Keratinocyte (primary cell): ENCODE measurements around the gene TAP2. TPM values are rescaled to one million over a fixed set of nuclear protein-coding genes. Genes with fewer than 3 reads are reported as not detected.

ENCODE experiments used
- DNase-seq: peaks from one replicate; pipeline ENCODE4 v3.0.0-alpha.2; 2011; ENCODE audit warnings: low read depth, missing footprints, low spot score
- FAIRE-seq: peaks from 2 replicates; lab custom pipeline; 2011; peaks lifted over from hg19 to GRCh38; lab: Jason Lieb, UNC
- H2AFZ ChIP-seq: 2 replicates; pipeline ENCODE4 v1.6.0; 2012; ENCODE audit warnings: low read length, control low read depth, inconsistent platforms; ENCODE audit not compliant: control insufficient read depth
- H3K27ac ChIP-seq: 2 replicates; pipeline ENCODE4 v1.5.1; 2011; ENCODE audit warnings: low read length; ENCODE audit not compliant: control insufficient read depth, insufficient read depth
- H3K27me3 ChIP-seq: 3 replicates; pipeline ENCODE4 v1.6.0; 2011; ENCODE audit warnings: low read length; ENCODE audit not compliant: control insufficient read depth, insufficient read depth; ENCODE audit errors: extremely low read depth
- H3K36me3 ChIP-seq, 2 experiments: 2 replicates in 1 of 2; 3 replicates in 1 of 2; pipeline ENCODE4 v1.5.1; 2011; ENCODE audit warnings: low read length in 2 of 2, mild to moderate bottlenecking in 1 of 2; ENCODE audit not compliant: control insufficient read depth in 2 of 2, insufficient read depth in 2 of 2; ENCODE audit errors: extremely low read depth in 1 of 2
- H3K4me1 ChIP-seq: 3 replicates; pipeline ENCODE4 v1.5.1; 2011; ENCODE audit warnings: low read length; ENCODE audit not compliant: control insufficient read depth, insufficient read depth; ENCODE audit errors: extremely low read depth
- H3K4me2 ChIP-seq: 3 replicates; pipeline ENCODE4 v1.6.0; 2011; ENCODE audit warnings: low read depth, low read length; ENCODE audit not compliant: control insufficient read depth, insufficient read depth; ENCODE audit errors: extremely low read depth
- H3K4me3 ChIP-seq, 3 experiments: fragments of 200-600 bp in 1 of 3; sonication (generic) in 1 of 3; 2 replicates in 2 of 3; 3 replicates in 1 of 3; pipeline ENCODE4 v1.5.1; 2011 to 2016; ENCODE audit warnings: low read length in 3 of 3, mild to moderate bottlenecking in 3 of 3, control low read depth in 2 of 3, inconsistent platforms in 1 of 3, low read depth in 1 of 3, mixed read lengths in 1 of 3, mixed run types in 1 of 3, moderate library complexity in 1 of 3; ENCODE audit not compliant: control insufficient read depth in 2 of 3, insufficient read depth in 2 of 3; ENCODE audit errors: extremely low read depth in 1 of 3
- H3K79me2 ChIP-seq: 2 replicates; pipeline ENCODE4 v1.6.0; 2012; ENCODE audit warnings: low read length; ENCODE audit not compliant: control insufficient read depth, insufficient read depth
- H3K9ac ChIP-seq: 3 replicates; pipeline ENCODE4 v1.6.0; 2011; ENCODE audit warnings: low read length; ENCODE audit not compliant: control insufficient read depth, insufficient read depth; ENCODE audit errors: extremely low read depth
- H3K9me1 ChIP-seq: 3 replicates; pipeline ENCODE4 v1.6.0; 2011; ENCODE audit warnings: low read length; ENCODE audit not compliant: control insufficient read depth, insufficient read depth; ENCODE audit errors: extremely low read depth
- H3K9me3 ChIP-seq: 2 replicates; pipeline ENCODE4 v1.5.1; 2012; ENCODE audit warnings: low read depth, low read length; ENCODE audit not compliant: control insufficient read depth
- H4K20me1 ChIP-seq: 3 replicates; pipeline ENCODE4 v1.6.0; 2011; ENCODE audit warnings: low read length; ENCODE audit not compliant: control insufficient read depth, insufficient read depth; ENCODE audit errors: extremely low read depth
- CTCF ChIP-seq, 3 experiments: IDR thresholded peaks in 1 of 3; conservative IDR thresholded peaks in 1 of 3; optimal IDR thresholded peaks in 1 of 3; 2 replicates in 2 of 3; 3 replicates in 1 of 3; pipeline versions ENCODE3 to v1.5.1; 2011; ENCODE audit warnings: low read length in 3 of 3, mild to moderate bottlenecking in 3 of 3, moderate library complexity in 2 of 3, control low read depth in 1 of 3, inconsistent platforms in 1 of 3; ENCODE audit not compliant: insufficient read depth in 2 of 3; ENCODE audit errors: extremely low read depth in 1 of 3
- EZH2 ChIP-seq: IDR thresholded peaks from one replicate; pipeline ENCODE4 v1.6.1; 2012; ENCODE audit warnings: inconsistent platforms, mild to moderate bottlenecking, low read length, moderate library complexity
- dilution Hi-C: fragments of 300-500 bp; cut with MboI; formaldehyde crosslinking; loops from one replicate; pipeline ENCODE4 v1.7.0; 2020; ENCODE audit warnings: low sequenced_read_pairs; ENCODE audit not compliant: extremely low pct_ligation_motif_present
- polyA plus RNA-seq, 5 experiments: library from polyadenylated mRNA; depleted of rRNA in 3 of 5; stranded (reverse) in 3 of 5; stranded (forward) in 1 of 5; unstranded in 1 of 5; fragments of >200 nt; gene quantifications; 1 replicate in 1 of 5; 2 replicates in 3 of 5; 3 replicates in 1 of 5; pipeline versions ENCODE4 v1.2.1 to v1.2.3, GENCODE V29; 2011 to 2012; ENCODE audit warnings: missing spikeins in 2 of 5, low read depth in 1 of 5, low replicate concordance in 1 of 5

The TAP2 gene
- polyA plus RNA-seq, 1 donor (not counting 4 experiments of a cell fraction or from before 2014, with no cell fraction given): 50.7 TPM

- H3K27ac ChIP-seq: no peak overlapping the region
- H3K4me2 ChIP-seq: no peak overlapping the region
- H3K4me1 ChIP-seq: peaks cover 4% of the 10 kb centered on the region
- no peaks in the 10 kb centered on the region for H3K9me3 ChIP-seq
- no peak overlapping the region for H3K9ac ChIP-seq
- DNase-seq (no peak), FAIRE-seq (no peak)
- no peaks in the 10 kb centered on the region for H4K20me1 ChIP-seq
- peaks cover 29 to 40% of the 10 kb centered on the region in 2 experiments for H3K36me3 ChIP-seq
- no peaks in the 10 kb centered on the region for H3K27me3 ChIP-seq
- H2AFZ ChIP-seq: no peak overlapping the region
- H3K4me3 ChIP-seq: no peak overlapping the region
- dilution Hi-C loops: no loop called here
- TF ChIP-seq CTCF (optimal IDR thresholded peaks at IDR 0.05 in 1 of 3, IDR thresholded peaks at IDR 0.05 in 1 of 3, conservative IDR thresholded peaks at IDR 0.05 in 1 of 3; ENCODE audit: extremely low read depth in 1 of 3, insufficient read depth in 2 of 3, low read length in 3 of 3) (no peak), EZH2 (no peak)
- peaks cover 4% of the 10 kb centered on the region for H3K79me2 ChIP-seq
- no peaks in the 10 kb centered on the region for H3K9me1 ChIP-seq
These were observed 7.6 kb downstream of the TAP2 start for GRCh38 chr6:32830936-32831335.

- no peaks in the 10 kb centered on the region for H3K27me3 ChIP-seq
- FAIRE-seq: no peak
- peaks cover under 1% of the 10 kb centered on the region for H3K79me2 ChIP-seq
- no peak overlapping the region for H3K27ac ChIP-seq
- H3K4me1 ChIP-seq: peaks cover 4% of the 10 kb centered on the region
- no peak overlapping the region for H3K4me2 ChIP-seq
- TF ChIP-seq EZH2: no peak
- no peak for TF ChIP-seq CTCF (optimal IDR thresholded peaks at IDR 0.05 in 1 of 3, IDR thresholded peaks at IDR 0.05 in 1 of 3, conservative IDR thresholded peaks at IDR 0.05 in 1 of 3; ENCODE audit: extremely low read depth in 1 of 3, insufficient read depth in 2 of 3, low read length in 3 of 3)
- peaks cover 25 to 36% of the 10 kb centered on the region in 2 experiments for H3K36me3 ChIP-seq
- dilution Hi-C loops: no loop called here
- H4K20me1 ChIP-seq: no peaks in the 10 kb centered on the region
- no peaks in the 10 kb centered on the region for H3K9me3 ChIP-seq
- no peak overlapping the region for H3K9ac ChIP-seq
- H2AFZ ChIP-seq: no peak overlapping the region
- no peak for DNase-seq
- no peak overlapping the region for H3K4me3 ChIP-seq
- H3K9me1 ChIP-seq: no peaks in the 10 kb centered on the region
These were observed 8.5 kb downstream of the TAP2 start for GRCh38 chr6:32830017-32830416.
